A673 (cell line): ENCODE data around the gene SDK1.

ENCODE experiments used
- EZH2 ChIP-seq: fragments of 200-600 bp; sonication (generic); IDR thresholded peaks from 2 replicates; pipeline ENCODE4 v1.6.1; 2017; ENCODE audit warnings: borderline replicate concordance, low read depth, mild to moderate bottlenecking, mixed read lengths, antibody characterized with exemption, low read length; ENCODE audit not compliant: poor library complexity, severe bottlenecking
- TF ChIP-seq, protein P1 (sequence below): fragments of 300-800, 200-600 bp; sonication (generic); conservative IDR thresholded peaks from 2 replicates; pipeline ENCODE4 v1.5.1; 2017; ENCODE audit warnings: low read depth, mild to moderate bottlenecking, antibody characterized with exemption, low read length, moderate library complexity, mixed read lengths

DNA sequence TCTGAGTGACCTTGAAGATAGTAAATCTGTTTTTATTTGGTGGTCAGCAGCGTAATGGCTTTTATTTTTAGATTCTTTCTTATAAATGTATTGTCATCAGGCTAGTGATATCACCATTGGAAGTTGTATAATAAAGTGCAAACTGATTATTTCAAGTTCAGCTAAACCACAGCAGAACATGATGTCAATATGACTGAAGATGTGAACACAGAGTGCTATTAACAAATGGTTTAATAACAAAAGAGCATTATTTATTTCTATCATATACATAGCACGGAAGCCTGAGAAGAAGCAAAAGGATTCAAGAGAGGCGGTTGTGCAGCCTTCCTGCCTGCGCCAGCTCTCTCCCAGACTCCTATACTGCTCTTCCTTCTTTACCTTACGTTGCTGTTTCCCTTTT, 142.7 kb downstream of the SDK1 start:
- TF ChIP-seq, protein P1, sequence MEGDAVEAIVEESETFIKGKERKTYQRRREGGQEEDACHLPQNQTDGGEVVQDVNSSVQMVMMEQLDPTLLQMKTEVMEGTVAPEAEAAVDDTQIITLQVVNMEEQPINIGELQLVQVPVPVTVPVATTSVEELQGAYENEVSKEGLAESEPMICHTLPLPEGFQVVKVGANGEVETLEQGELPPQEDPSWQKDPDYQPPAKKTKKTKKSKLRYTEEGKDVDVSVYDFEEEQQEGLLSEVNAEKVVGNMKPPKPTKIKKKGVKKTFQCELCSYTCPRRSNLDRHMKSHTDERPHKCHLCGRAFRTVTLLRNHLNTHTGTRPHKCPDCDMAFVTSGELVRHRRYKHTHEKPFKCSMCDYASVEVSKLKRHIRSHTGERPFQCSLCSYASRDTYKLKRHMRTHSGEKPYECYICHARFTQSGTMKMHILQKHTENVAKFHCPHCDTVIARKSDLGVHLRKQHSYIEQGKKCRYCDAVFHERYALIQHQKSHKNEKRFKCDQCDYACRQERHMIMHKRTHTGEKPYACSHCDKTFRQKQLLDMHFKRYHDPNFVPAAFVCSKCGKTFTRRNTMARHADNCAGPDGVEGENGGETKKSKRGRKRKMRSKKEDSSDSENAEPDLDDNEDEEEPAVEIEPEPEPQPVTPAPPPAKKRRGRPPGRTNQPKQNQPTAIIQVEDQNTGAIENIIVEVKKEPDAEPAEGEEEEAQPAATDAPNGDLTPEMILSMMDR, result no peak
- no peak for TF ChIP-seq EZH2
